Neural crest cell (in vitro differentiated cells): ENCODE data around the gene DNAJC15. TPM values are rescaled to one million over a fixed set of nuclear protein-coding genes. Genes with fewer than 3 reads are reported as not detected.

ENCODE experiments used
- DNase-seq: peaks from one replicate; pipeline ENCODE4 v3.0.0; 2021; ENCODE audit warnings: low read depth, mixed read lengths, low spot score
- H3K27ac Mint-ChIP-seq: one replicate; pipeline ENCODE4 v1.8.0; 2021; ENCODE audit warnings: mild to moderate bottlenecking, mixed read lengths; ENCODE audit not compliant: unreplicated experiment
- H3K27me3 Mint-ChIP-seq: 2 replicates; pipeline ENCODE4 v1.8.0; 2021; ENCODE audit warnings: low read depth, mild to moderate bottlenecking, mixed read lengths
- H3K36me3 Mint-ChIP-seq: 2 replicates; pipeline ENCODE4 v1.8.0; 2021; ENCODE audit warnings: low read depth, mild to moderate bottlenecking, mixed read lengths
- H3K4me1 Mint-ChIP-seq: 2 replicates; pipeline ENCODE4 v1.8.0; 2021; ENCODE audit warnings: mixed read lengths
- H3K4me3 Mint-ChIP-seq: one replicate; pipeline ENCODE4 v1.8.0; 2021; ENCODE audit warnings: mild to moderate bottlenecking, mixed read lengths
- H3K9me3 Mint-ChIP-seq: 2 replicates; pipeline ENCODE4 v1.8.0; 2021; ENCODE audit warnings: mixed read lengths
- CTCF ChIP-seq: fragments of 200-600 bp; sonication (generic); conservative IDR thresholded peaks from 2 replicates; pipeline ENCODE4 v1.5.0; 2021; ENCODE audit warnings: antibody characterized with exemption, mild to moderate bottlenecking
- total RNA-seq: library from RNA; stranded (reverse); gene quantifications from 2 replicates; pipeline ENCODE4 v1.2.1, GENCODE V29; 2021

DNAJC15 gene
- total RNA-seq, 1 donor from 2014 or later: 14.7 TPM

GRCh38 chr13:43157796-43158195, 134.4 kb downstream of the DNAJC15 start:
- Mint-ChIP-seq H3K4me3 (no peak overlapping the region), H3K4me1 (no peaks in the 10 kb centered on the region), H3K9me3 (peaks cover 4% of the 10 kb centered on the region)

GRCh38 chr13:43158516-43158915, 135.1 kb downstream of the DNAJC15 start:
- Mint-ChIP-seq H3K27ac (no peak overlapping the region), H3K4me1 (no peaks in the 10 kb centered on the region), H3K4me3 (no peak overlapping the region), H3K9me3 (no peaks in the 10 kb centered on the region), H3K27me3 (no peaks in the 10 kb centered on the region), H3K36me3 (no peaks in the 10 kb centered on the region)
- no peak for TF ChIP-seq CTCF
- no peak for DNase-seq

More at GRCh38 chr13:43157796-43158195, 134.4 kb downstream of the DNAJC15 start:
- no peak for TF ChIP-seq CTCF
- Mint-ChIP-seq H3K27me3 (no peaks in the 10 kb centered on the region), H3K36me3 (no peaks in the 10 kb centered on the region), H3K27ac (no peak overlapping the region)
- no peak for DNase-seq

- Mint-ChIP-seq H3K27ac (no peak overlapping the region), H3K4me1 (no peaks in the 10 kb centered on the region), H3K9me3 (no peaks in the 10 kb centered on the region), H3K27me3 (no peaks in the 10 kb centered on the region), H3K4me3 (no peak overlapping the region), H3K36me3 (no peaks in the 10 kb centered on the region)
- no peak for TF ChIP-seq CTCF
- no peak for DNase-seq
Measured at GRCh38 chr13:43159026-43159461, 135.7 kb downstream of the DNAJC15 start.

Other genes with a start within 250 kb of the DNAJC15 start
- not detected in 2 replicates for gene FAM216B, start 242.0 kb upstream of the DNAJC15 start, total RNA-seq
- not detected in 2 replicates for gene EPSTI1, start 31.3 kb upstream of the DNAJC15 start, total RNA-seq